Measurements from ENCODE around the gene FAM136A.
"Not testable (repeated sequence)": the region's sequence is repeated elsewhere in the genome, so short reads cannot be mapped to it uniquely, and the experiment has no call there.

Gene FAM136A

DNA sequence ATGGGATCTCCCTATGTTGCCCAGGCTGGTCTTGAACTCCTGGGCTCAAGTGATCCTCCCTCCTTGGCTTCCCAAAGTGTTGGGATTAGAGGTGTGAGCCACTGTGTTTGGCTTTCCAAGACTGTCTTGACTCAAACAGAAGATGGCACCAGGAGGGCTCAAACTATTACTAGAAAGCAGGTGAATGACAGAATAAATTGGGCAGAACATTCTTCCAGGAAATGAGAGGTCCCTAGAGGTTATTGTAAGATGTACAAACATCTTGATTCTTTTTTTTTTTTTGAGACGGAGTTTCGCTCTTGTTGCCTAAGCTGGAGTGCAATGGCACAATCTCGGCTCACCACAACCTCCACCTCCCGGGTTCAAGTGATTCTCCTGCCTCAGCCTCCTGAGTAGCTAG lies 4.0 kb downstream of the FAM136A start:
- DNase-seq (ENCODE audit: low read depth in 2 of 2): not testable (repeated sequence)

- DNase-seq (ENCODE audit: low read depth in 2 of 2): no peak
Observed at GRCh38 chr2:70283500-70284191, 18.2 kb downstream of the FAM136A start.

GRCh38 chr2:70282439-70282838 lies 19.4 kb downstream of the FAM136A start:
- no peak for DNase-seq (ENCODE audit: low read depth in 2 of 2)

GRCh38 chr2:70280242-70280798 lies 21.5 kb downstream of the FAM136A start:
- DNase-seq (ENCODE audit: low read depth in 2 of 2): no peak

DNA sequence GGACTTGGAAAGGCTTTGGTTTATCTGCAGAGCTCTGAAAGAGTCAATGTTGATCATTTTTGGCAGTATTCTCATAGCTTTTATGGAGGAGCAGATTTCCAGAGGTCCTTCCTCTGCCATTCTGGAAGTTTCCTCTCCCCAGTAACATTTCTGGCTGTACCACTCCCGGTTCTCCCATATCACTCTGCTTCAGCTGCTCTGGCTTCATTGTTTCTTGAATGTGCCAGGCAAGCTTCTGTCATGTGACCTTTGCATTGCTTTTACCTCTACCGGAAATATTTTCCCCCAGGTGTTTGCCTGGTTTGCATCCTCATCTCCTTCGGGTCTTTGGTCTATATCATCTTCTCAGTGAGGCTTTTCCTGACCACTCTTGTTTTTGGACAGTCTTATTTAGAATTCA lies 31.5 kb downstream of the FAM136A start:
- DNase-seq (ENCODE audit: low read depth in 2 of 2): no peak

GRCh38 chr2:70269422-70270302 lies 32.2 kb downstream of the FAM136A start:
- not testable (repeated sequence) for DNase-seq (ENCODE audit: low read depth in 2 of 2)

DNA sequence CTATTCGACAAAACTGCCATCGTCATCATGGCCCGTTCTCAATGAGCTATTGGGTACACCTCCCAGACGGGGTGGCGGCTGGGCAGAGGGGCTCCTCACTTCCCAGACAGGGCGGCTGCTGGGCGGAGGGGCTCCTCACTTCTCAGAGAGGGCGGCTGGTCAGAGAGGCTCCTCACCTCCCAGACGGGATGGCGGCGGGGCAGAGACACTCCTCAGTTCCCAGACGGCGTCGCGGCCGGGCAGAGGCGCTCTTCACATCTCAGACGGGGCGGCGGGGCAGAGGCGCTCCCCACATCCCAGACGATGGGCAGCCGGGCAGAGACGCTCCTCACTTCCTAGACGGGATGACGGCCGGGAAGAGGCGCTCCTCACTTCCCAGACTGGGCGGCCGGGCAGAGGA lies 34.9 kb downstream of the FAM136A start:
- not testable (repeated sequence) for DNase-seq (ENCODE audit: low read depth in 2 of 2)

DNA sequence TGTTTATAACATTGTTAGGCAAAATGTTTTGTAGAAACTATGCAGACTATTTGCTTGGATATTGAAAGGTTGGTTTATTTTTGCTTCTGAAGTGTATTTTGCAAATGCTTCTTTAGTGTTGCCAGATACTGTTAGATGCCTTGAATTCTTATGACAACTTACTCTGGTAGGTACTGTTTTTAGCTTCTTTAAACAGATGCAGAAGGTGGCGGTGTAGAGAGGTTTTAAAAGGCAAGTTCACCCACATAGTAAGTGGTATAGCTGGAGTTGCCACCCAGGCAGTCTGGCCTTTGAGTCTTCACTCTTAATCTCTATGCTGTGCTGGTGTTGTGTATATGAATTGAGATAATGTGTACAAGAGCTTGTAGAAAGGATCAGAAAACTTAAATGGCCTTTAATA lies 40.4 kb downstream of the FAM136A start:
- no peak for DNase-seq (ENCODE audit: low read depth in 2 of 2)

- no peak for DNase-seq (ENCODE audit: low read depth in 2 of 2)
Observed at GRCh38 chr2:70258532-70258875, 43.4 kb downstream of the FAM136A start.

DNA sequence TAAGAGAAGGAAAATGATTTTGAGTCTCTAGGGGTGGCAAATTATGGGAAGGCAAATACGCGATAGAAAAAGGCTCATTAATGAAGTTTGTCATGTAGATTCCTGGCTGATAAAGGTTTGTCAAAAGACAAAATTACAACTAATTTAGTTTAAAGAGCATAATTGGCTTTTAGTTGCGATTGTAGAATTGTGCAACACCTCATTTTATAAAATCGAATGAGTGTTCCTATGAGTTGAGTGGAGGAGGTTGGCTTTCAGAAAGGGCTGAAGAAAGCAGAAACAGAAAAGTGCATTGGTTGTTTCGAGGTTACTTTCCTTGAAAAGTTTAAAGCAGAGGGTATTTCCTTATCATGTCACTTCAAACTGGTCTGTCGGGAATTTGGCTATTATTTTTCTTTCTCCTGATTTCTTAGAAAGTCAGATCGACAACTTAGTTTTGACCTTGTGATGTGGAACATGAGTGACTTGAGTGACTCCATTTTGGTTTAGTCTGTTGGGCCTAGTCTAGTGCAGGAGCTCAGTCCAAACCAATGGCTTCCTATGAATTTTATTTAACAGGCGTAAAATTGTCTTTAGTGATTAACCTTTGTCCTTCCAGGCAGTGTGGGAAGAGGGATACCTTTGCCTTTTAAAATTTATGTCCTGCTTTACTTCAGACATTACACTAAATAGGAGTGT lies 46.1 kb downstream of the FAM136A start:
- DNase-seq (ENCODE audit: low read depth in 2 of 2): no peak

- DNase-seq (ENCODE audit: low read depth in 2 of 2): no peak
Observed at GRCh38 chr2:70250434-70250833, 51.4 kb downstream of the FAM136A start.

DNA sequence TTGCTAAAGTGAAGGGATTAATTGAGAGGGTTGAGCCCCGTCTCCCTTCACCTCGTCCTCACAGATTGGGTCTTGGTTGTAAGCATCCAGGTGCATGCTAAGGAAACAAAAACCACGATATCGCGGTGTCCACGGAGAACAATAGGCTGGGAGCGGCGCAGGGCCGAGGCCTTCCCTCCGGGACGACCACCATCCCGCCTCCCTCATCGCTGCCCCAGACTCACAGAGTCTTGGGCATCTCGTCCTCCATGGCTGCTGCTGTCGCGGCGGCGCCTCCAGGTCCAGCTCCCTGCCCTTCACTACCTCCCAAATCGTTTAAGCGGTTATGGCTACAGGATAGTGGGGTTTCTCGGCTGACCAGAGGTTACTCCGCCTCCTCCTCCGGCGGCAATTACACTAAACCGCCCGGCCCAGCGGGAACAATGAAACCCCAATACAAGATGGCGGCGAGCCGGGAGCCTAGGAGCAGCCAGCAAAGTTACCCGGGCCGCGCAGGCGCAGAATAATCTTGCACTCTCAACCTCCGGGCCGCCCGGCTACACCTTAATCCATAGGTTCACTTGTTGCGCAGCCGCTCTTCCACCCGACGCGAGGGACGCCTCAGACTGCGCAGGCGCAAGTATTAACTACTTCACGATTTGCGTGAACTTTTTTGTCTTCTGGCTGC lies 53.6 kb downstream of the FAM136A start, which contains the start of gene TIA1:
Gene TIA1, minus strand, starts transcription at position 448 of the 667 bp plus-strand sequence. Its CDS starts 198 bp downstream, at position 250.
- DNase-seq (ENCODE audit: low read depth in 2 of 2): peak; percentile 95 to 96

- no peak for DNase-seq (ENCODE audit: low read depth in 2 of 2)
Observed at GRCh38 chr2:70247364-70248180, 54.3 kb downstream of the FAM136A start.
